OCI-LY7 (cell line): ENCODE data around the gene HLF. TPM values are rescaled to one million over a fixed set of nuclear protein-coding genes. Genes with fewer than 3 reads are reported as not detected.

Experiments used
- BruUV-seq: library from RNA; stranded (reverse); fragments of 400-500 nt; replicated peaks from 2 replicates; lab custom pipeline; 2021; lab: Mats Ljungman, UMichigan
- CTCF ChIA-PET: fragments of 300-600 bp; sonication (Branson Sonifier 250); formaldehyde crosslinking; loops from one replicate; lab custom pipeline; 2022; ENCODE audit warnings: antibody characterized with exemption; ENCODE audit not compliant: unreplicated experiment; lab: Charles Lee
- POLR2A ChIA-PET: fragments of 300-600 bp; sonication (Branson Sonifier 250); formaldehyde crosslinking; loops from one replicate; lab custom pipeline; 2022; ENCODE audit warnings: antibody characterized with exemption; lab: Charles Lee
- DNase-seq: peaks from one replicate; pipeline ENCODE4 v3.0.0-alpha.2; 2015; ENCODE audit warnings: low spot score
- H2AFZ ChIP-seq: fragments of 200-600 bp; sonication (generic), shearing (Covaris generic); 2 replicates; pipeline ENCODE4 v1.6.1; 2014; ENCODE audit warnings: mild to moderate bottlenecking, antibody characterized with exemption, low read length, moderate library complexity
- H3K27ac ChIP-seq: fragments of 200-600 bp; sonication (generic); 2 replicates; pipeline ENCODE4 v1.5.1; 2014; ENCODE audit warnings: mixed run types, low read depth, mild to moderate bottlenecking, moderate library complexity, low read length, inconsistent platforms; ENCODE audit not compliant: poor library complexity, severe bottlenecking
- H3K36me3 ChIP-seq: fragments of 200-600 bp; sonication (generic); 2 replicates; pipeline ENCODE4 v1.6.1; 2014; ENCODE audit warnings: mild to moderate bottlenecking, antibody characterized with exemption, low read length, moderate library complexity, mixed read lengths; ENCODE audit not compliant: insufficient read depth
- H3K4me1 ChIP-seq: fragments of 200-600 bp; sonication (generic); 2 replicates; pipeline ENCODE4 v1.5.1; 2014; ENCODE audit warnings: mild to moderate bottlenecking, low read length; ENCODE audit not compliant: insufficient read depth, poor library complexity, severe bottlenecking
- H3K4me2 ChIP-seq: fragments of 200-600 bp; sonication (generic); 2 replicates; pipeline ENCODE4 v1.6.1; 2014; ENCODE audit warnings: mild to moderate bottlenecking, low read length
- H3K4me3 ChIP-seq: fragments of 200-600 bp; sonication (generic); 2 replicates; pipeline ENCODE4 v1.5.1; 2014; ENCODE audit warnings: mild to moderate bottlenecking, low read depth, low read length; ENCODE audit not compliant: poor library complexity, severe bottlenecking
- H3K79me2 ChIP-seq: fragments of 200-600 bp; sonication (generic); 2 replicates; pipeline ENCODE4 v1.6.1; 2016; ENCODE audit warnings: low read depth, mild to moderate bottlenecking, low read length, moderate library complexity, mixed read lengths; ENCODE audit not compliant: insufficient read depth
- H3K9me2 ChIP-seq: fragments of 200-600 bp; sonication (generic); 2 replicates; pipeline ENCODE4 v1.6.1; 2016; ENCODE audit warnings: mild to moderate bottlenecking, low read length, mixed read lengths; ENCODE audit not compliant: insufficient read depth
- H3K9me3 ChIP-seq: fragments of 200-600 bp; sonication (generic); 2 replicates; pipeline ENCODE4 v1.6.1; 2014; ENCODE audit warnings: mild to moderate bottlenecking, mixed run types, low read length, mixed read lengths
- H4K20me1 ChIP-seq: fragments of 200-600 bp; sonication (generic); 2 replicates; pipeline ENCODE4 v1.6.1; 2014; ENCODE audit warnings: mild to moderate bottlenecking, antibody characterized with exemption, low read length, moderate library complexity, mixed read lengths; ENCODE audit not compliant: insufficient read depth
- CTCF ChIP-seq: fragments of 200-600 bp; sonication (generic); conservative IDR thresholded peaks from 2 replicates; pipeline ENCODE4 v1.5.1; 2014; ENCODE audit warnings: mild to moderate bottlenecking, antibody characterized with exemption, low read length, moderate library complexity, mixed read lengths
- EZH2phosphoT487 ChIP-seq: fragments of 200-600 bp; sonication (generic); IDR thresholded peaks from 2 replicates; pipeline ENCODE4 v1.6.1; 2018; ENCODE audit warnings: low read depth, borderline replicate concordance, mild to moderate bottlenecking, mixed run types, antibody characterized with exemption, low read length, moderate library complexity, mixed read lengths
- intact Hi-C: fragments of 100-400 bp; cut with micrococcal nuclease; formaldehyde crosslinking; loops from one replicate; pipeline ENCODE4 v1.10.0; 2022; ENCODE audit not compliant: unreplicated experiment
- total RNA-seq, 2 experiments: library from RNA; depleted of rRNA in 1 of 2; stranded (reverse); fragments of >200 nt in 1 of 2; shearing (Covaris generic) in 1 of 2; gene quantifications; 2 replicates each; pipeline ENCODE4 v1.2.3, GENCODE V29; 2014 to 2022

The HLF gene
- total RNA-seq, 2 experiments from 2014 or later, result 0.13 TPM; not detected in 1

GRCh38 chr17:55295411-55296170 lies 30.8 kb downstream of the HLF start:
- POLR2A ChIA-PET, result no interaction called here

GRCh38 chr17:55296171-55296695 lies 31.5 kb downstream of the HLF start:
- POLR2A ChIA-PET, result interaction anchor here (0.6 to 0.7 kb wide), 2 partner anchors 95 to 118 kb away, joined by 3 read pairs; no protein-coding TSS in a partner anchor
- TF ChIP-seq EZH2phosphoT487 (no peak), CTCF (peak; percentile 57; the same call in 1 of the 2 replicates)
- intact Hi-C loops, result loop anchor here (1.0 to 5.0 kb wide), 4 partner anchors 216 to 303 kb away; partner anchors contain the start of gene SMIM36
- Histone ChIP-seq H3K27ac (no peak overlapping the region), H2AFZ (no peak overlapping the region), H3K9me2 (no peaks in the 10 kb centered on the region), H3K9me3 (no peaks in the 10 kb centered on the region), H3K79me2 (no peaks in the 10 kb centered on the region), H3K4me1 (peaks cover 4% of the 10 kb centered on the region), H3K4me2 (no peak overlapping the region), H3K36me3 (no peaks in the 10 kb centered on the region), H3K4me3 (no peak overlapping the region), H4K20me1 (no peaks in the 10 kb centered on the region)
- no TSS peak for BruUV-seq
- DNase-seq, result no peak
- CTCF ChIA-PET, result no interaction called here

More at GRCh38 chr17:55295411-55296170, 30.8 kb downstream of the HLF start:
- H3K36me3 ChIP-seq, result no peaks in the 10 kb centered on the region
- TF ChIP-seq CTCF (peak; percentile 91), EZH2phosphoT487 (no peak)
- no peak overlapping the region for H3K4me2 ChIP-seq
- H3K79me2 ChIP-seq, result no peaks in the 10 kb centered on the region
- peak overlapping the region; percentile 55; the same call in 1 of the 2 replicates for H2AFZ ChIP-seq
- peaks cover 4% of the 10 kb centered on the region for H3K4me1 ChIP-seq
- peak; percentile 67 for DNase-seq
- no TSS peak for BruUV-seq
- no peak overlapping the region for H3K4me3 ChIP-seq
- H4K20me1 ChIP-seq, result no peaks in the 10 kb centered on the region
- no peaks in the 10 kb centered on the region for H3K9me2 ChIP-seq
- CTCF ChIA-PET, result no interaction called here
- no peaks in the 10 kb centered on the region for H3K9me3 ChIP-seq
- intact Hi-C loops, result loop anchor here (1.0 to 5.0 kb wide), 4 partner anchors 217 to 302 kb away; partner anchors contain the start of gene SMIM36
- no peak overlapping the region for H3K27ac ChIP-seq
